NOMO-1 treated with DMSO at 0.1 percent for 48 hours (cell line): Measurements from ENCODE around the gene BARD1.
"Not testable (repeated sequence)": the region's sequence is repeated elsewhere in the genome, so short reads cannot be mapped to it uniquely, and the experiment has no call there.

Source experiments
- DNase-seq: peaks from one replicate; lab custom pipeline; 2025; ENCODE audit not compliant: unreplicated experiment; lab: John Stamatoyannopoulos, UW

Gene BARD1

DNA sequence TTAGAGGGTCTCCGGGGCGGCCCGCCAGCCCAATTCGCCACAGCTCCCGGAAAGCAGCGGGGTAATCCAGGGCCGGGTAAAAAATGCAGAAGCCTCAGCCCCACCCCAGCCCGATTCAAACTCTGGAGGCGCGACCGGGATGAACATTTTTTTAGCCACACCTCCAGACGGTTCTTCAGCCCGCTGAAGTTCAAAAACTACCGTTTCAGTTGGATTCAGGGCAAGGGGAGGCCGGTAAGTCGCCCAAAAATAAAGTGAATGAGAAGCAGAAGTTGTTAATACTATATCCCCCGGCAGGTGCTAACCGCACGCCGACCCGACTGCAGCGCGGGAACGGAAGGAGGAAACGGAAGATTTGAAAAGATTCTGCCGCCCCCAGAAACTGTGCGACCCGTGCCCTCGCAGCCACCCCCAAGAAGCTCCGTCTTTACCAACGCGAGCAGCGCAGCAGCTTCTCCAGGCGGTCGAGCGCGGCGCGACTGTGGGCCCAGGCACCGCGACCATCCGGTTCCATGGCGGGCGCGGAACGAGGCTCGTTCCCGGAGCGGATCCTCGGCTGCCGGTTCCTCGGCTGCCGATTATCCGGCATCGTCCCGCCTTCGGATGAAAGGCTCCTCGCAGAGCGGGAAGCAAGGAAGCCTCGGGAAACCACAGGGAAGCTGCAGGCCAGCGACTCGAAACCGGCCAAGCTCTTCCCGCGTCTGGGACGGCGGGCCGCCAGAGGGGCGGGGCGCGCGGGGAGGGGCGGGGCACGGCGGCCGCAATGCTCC is at the start of gene BARD1:
BARD1 (minus strand) TSS at position 703 of the 770 bp plus-strand sequence; CDS start at position 589, 114 bp downstream.
- DNase-seq = peak; percentile 72

GRCh38 chr2:214856137-214856536 is 46.7 kb upstream of the BARD1 start:
- no peak for DNase-seq

GRCh38 chr2:214853906-214854305 is 44.4 kb upstream of the BARD1 start:
- no peak for DNase-seq

DNA sequence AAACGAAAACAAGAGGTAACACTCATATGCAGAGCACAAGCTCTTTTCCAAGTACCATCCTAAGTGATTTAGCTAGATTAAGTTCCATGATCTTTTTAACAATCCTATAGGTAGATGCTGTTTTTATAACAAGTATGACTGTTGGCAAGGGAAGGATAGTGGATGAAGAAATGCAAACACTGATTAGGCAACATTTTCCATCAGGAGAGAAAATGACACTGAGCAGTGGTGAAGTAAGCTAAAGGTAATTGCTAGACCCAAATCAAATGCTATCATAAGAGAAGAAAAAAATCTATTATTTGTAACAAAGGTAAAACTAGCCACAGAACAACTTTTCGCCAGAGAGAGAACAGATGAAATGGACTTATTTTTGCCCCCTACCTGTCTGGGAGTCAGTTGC is 34.3 kb upstream of the BARD1 start:
- no peak for DNase-seq

DNA sequence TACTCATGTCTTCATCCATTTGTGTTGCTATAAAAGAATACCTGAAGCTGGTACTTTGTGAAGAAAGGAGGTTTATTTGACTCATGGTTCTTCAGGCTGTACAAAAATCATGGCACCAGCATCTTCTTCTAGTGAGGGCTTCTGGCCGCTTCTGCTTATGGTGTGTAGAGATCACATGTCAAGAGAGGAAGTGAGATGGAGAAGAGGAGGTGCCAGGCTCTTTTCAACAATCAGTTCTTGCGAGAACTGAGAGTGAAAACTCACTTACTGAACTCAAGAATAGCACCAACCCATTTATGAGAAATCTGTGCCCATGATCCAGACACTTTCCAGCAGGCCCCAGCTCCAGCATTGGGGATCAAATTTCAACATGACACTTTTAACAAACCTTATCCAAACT is 30.0 kb upstream of the BARD1 start:
- no peak for DNase-seq

- DNase-seq = no peak
Measured at GRCh38 chr2:214837466-214837865, 28.0 kb upstream of the BARD1 start.

DNA sequence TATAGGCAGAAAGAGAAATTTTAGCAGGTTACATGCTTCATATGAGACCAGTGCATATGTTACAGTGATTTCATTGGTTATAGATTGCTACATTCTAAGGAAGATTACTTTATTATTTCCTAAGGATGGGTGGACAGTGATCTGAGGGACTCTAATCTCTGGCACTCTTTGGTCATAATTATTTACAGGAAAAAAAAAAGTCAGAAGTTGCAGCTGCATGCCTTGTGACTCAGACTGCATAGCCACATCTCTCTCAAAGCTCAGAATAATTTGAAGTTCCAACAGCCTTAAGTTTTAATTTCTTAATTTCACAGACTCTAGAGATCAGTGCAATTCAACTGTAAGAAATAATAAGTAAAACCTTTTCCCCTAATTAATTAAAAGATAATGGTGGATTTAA is 27.1 kb upstream of the BARD1 start:
- DNase-seq = no peak

DNA sequence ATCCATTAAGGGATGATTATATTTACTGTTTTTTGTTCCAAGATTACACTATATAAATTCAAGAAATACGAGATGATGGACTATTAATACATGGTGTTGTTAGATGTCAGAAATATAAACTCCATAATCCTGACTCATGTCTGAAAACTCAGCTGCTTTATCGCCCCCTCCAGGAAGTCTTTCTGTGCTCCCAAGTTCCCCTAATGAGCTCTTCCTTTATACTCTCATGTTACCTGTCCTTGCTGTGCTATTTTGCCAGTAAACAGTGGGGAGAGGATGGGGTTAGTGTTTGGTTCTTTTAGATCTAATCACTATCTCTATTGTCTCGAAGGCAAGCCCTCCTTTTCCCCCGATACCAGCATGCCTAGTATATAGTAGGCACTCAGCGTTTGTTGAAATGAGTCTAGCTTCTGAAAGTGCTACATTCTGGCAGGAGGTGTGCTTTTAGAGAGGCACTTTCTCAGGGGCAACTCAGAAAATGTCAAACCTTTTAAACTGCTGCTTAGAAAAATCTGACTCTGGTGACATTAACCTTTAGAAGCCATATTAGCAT is 21.4 kb upstream of the BARD1 start:
- DNase-seq = no peak

DNA sequence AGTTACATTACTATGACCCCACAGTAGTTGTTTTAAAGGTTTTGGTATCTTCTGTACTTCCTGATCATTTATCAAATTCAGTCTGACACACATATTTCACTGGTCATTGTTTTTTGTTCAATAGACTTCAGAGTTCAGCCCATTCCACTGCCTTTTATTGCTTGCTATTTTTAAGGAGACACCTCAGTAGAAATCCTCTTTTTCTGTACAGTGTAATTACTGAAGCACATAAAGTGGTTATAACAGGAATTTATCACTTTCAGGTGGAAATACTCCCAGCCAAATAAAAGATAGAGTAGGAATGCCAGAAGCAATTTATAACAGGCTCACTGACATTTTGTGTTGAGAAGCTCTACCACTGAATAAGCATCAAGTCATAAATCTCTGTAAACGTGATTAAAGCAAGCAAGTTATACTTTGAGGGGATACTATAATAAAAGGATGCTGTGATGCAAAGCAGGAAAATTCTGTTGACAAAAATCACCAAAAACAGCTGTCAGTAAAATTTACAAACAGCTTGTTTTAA is 6.6 kb upstream of the BARD1 start:
- no peak for DNase-seq

GRCh38 chr2:214810671-214811070 is 1.2 kb upstream of the BARD1 start:
- no peak for DNase-seq

DNA sequence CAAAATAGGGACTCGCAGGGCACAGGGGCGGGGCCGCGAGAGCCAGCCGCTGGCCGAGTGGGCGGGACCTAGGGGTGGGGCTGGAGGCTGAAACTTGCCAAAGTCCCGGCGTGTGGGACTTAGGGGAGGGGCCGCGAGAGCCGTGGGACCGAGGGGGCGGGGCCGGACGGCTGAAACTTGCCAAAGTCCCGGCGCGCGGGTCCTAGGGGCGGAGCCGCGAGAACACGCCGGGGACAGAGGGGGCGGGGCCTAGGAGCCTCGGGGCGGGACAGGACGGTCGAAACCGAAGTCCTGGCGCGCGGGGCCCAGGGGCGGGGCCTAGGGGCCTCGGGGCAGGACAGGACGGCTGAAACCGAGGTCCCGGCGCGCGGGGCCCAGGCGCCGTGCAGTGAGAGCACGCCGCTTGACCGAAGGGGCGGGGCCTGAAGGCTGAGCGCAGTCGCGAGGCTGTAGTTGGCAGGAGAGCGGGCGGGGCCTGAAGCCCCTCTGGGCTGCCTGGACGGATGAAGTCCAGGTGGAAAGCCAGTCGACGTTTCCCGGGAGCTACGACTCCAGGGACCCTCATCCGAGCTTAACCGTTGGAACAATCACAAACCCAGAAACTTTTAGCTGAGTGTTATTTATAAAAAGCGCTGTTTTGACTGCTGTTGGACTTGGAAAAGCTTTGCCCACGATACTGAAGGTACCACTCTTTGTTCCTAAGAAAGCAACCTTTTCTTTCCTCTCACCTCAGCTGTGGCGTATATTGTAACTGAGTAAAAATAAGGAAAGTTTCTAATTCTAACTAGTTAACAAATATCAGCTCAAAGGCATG is 475 bp upstream of the BARD1 start:
- peak; percentile 97 for DNase-seq

- no peak for DNase-seq
Measured at GRCh38 chr2:214807653-214808052, 1.8 kb downstream of the BARD1 start.

- no peak for DNase-seq
Measured at GRCh38 chr2:214801768-214802397, 7.6 kb downstream of the BARD1 start.

GRCh38 chr2:214801068-214801467 is 8.4 kb downstream of the BARD1 start:
- DNase-seq = no peak

DNA sequence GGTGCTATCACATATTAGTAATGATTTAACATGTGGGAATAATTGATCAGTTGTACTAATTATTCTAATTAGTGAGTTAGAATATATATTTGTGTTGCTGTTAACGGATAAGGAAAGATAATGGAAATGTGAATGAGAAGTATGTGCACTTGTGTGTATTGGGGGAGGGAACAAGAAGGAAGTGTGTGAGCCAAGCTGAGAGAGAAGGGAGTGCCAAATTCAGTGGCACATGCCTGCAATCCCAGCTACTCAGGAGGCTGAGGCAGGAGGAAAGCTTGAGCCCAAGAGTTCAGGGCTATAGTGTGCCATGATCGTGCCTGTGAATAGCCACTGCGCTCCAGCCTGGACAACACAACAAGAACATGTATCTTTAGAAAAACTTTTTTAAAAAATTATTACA is 9.3 kb downstream of the BARD1 start:
- DNase-seq = no peak

DNA sequence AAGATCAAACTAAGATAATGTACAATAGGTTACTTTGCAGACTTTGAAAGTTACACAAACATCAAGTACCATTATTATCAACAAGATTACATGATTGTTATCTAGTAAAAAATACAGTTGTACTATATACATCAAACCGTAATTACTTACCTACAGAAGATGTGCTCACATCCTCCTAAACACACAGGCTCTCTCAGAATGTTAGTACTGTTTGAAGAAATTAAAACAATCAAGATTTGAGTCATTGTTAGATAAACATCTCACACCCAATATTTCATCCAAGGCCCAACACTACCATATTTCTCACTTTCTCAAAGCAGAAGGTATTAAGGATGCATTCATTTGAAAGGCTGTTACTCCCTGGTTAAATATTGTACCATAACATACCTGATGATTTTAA is 12.6 kb downstream of the BARD1 start:
- no peak for DNase-seq

GRCh38 chr2:214783181-214783580 is 26.3 kb downstream of the BARD1 start:
- not testable (repeated sequence) for DNase-seq

DNA sequence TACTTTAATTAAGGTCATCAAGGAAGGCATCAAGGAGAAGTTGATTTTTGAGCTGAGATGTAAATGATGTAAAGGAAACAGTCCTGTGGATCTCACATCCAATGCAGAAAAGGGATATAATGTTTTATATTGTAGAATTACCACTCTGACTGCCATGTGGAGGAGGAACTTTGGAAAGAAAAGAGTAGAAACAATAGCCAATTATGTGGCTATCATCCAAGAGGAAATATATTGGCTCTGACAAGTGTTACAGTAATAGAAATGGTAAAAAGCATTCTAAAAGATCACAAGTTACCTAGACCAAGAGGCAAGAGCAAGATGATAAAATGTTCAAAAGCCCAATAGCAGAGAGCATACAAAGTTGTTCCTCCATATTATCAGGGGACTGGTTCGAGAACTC is 26.8 kb downstream of the BARD1 start:
- no peak for DNase-seq

DNA sequence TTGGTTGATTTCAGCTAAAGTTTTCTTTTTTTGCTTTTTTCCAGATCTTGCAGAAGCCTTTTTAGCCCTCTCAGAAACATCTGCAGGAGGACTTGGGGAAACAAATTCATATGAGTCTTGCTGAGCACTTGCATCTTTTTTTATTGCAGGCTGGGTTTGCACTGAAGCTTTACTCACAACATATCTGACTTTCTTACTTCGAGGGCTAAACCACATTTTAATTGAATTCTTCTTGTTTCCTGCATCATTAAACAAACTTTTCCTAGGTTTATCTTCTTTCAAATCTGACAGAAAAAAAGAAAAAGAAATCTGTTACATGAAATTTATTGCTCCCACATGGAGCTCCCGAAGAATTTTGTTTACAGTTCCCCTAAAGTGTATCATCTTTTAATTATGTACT is 28.3 kb downstream of the BARD1 start:
- no peak for DNase-seq

- DNase-seq = no peak
Measured at GRCh38 chr2:214775971-214776370, 33.5 kb downstream of the BARD1 start.

- DNase-seq = no peak
Measured at GRCh38 chr2:214774108-214774507, 35.4 kb downstream of the BARD1 start.
